Activated CD4-positive, alpha-beta T cell treated with anti-CD3 and anti-CD28 coated beads, Interleukin-2, amount 50 U/mL, for 1 hour (primary cell): ENCODE data around the gene ABR.
A peak's percentile ranks its signal among the peaks of the same experiment; 100 is the strongest.
"Not testable (repeated sequence)": the region's sequence is repeated elsewhere in the genome, so short reads cannot be mapped to it uniquely, and the experiment has no call there.

Experiments used
- DNase-seq: peaks from one replicate; pipeline ENCODE4 v3.0.0-alpha.2; 2020

Gene ABR

GRCh38 chr17:1201132-1201702 is 21.4 kb upstream of the ABR start:
- no peak for DNase-seq

- DNase-seq = not testable (repeated sequence)
Observed at GRCh38 chr17:1199271-1199743, 19.5 kb upstream of the ABR start.

- DNase-seq = peak; percentile 44
Observed at GRCh38 chr17:1197781-1198490, 18.2 kb upstream of the ABR start.

GRCh38 chr17:1197379-1197778 is 17.6 kb upstream of the ABR start:
- DNase-seq = no peak

- DNase-seq = no peak
Observed at GRCh38 chr17:1196946-1197345, 17.2 kb upstream of the ABR start.

- DNase-seq = no peak
Observed at GRCh38 chr17:1192911-1193699, 13.3 kb upstream of the ABR start.

GRCh38 chr17:1190751-1191331 is 11.1 kb upstream of the ABR start:
- DNase-seq = no peak

- no peak for DNase-seq
Observed at GRCh38 chr17:1188812-1189504, 9.2 kb upstream of the ABR start.

GRCh38 chr17:1186923-1187771 is 7.4 kb upstream of the ABR start:
- peak; percentile 72 for DNase-seq

- no peak for DNase-seq
Observed at GRCh38 chr17:1186214-1186820, 6.5 kb upstream of the ABR start.

GRCh38 chr17:1183171-1183873 is 3.5 kb upstream of the ABR start:
- no peak for DNase-seq

- no peak for DNase-seq
Observed at GRCh38 chr17:1182811-1183170, 3.0 kb upstream of the ABR start.

- DNase-seq = no peak
Observed at GRCh38 chr17:1181753-1182137, 2.0 kb upstream of the ABR start.

- DNase-seq = no peak
Observed at GRCh38 chr17:1180958-1181752, 1.4 kb upstream of the ABR start.

- no peak for DNase-seq
Observed at GRCh38 chr17:1179112-1179817, 516 bp downstream of the ABR start.

- no peak for DNase-seq
Observed at GRCh38 chr17:1177016-1177700, 2.6 kb downstream of the ABR start.

GRCh38 chr17:1174263-1174880 is 5.4 kb downstream of the ABR start:
- DNase-seq = no peak
